HG02678 (cell line): ENCODE data around the gene CREB5.

ENCODE experiments used
- ATAC-seq: cut with Tn5 transposase; IDR thresholded peaks from one replicate; pipeline ENCODE4 v1.9.1; 2021; ENCODE audit warnings: mild to moderate bottlenecking, moderate library complexity; ENCODE audit not compliant: unreplicated experiment

Gene CREB5

GRCh38 chr7:28406192-28406591 is 6.1 kb upstream of the CREB5 start:
- ATAC-seq, result no peak

GRCh38 chr7:28407651-28408050 is 4.7 kb upstream of the CREB5 start:
- no peak for ATAC-seq

- ATAC-seq, result no peak
Measured at GRCh38 chr7:28408105-28408959, 4.0 kb upstream of the CREB5 start.

GRCh38 chr7:28408960-28409715 is 3.2 kb upstream of the CREB5 start:
- ATAC-seq, result no peak

GRCh38 chr7:28409716-28410627 is 2.3 kb upstream of the CREB5 start:
- ATAC-seq, result no peak

- no peak for ATAC-seq
Measured at GRCh38 chr7:28410628-28411531, 1.4 kb upstream of the CREB5 start.

- no peak for ATAC-seq
Measured at GRCh38 chr7:28413011-28413410, 693 bp downstream of the CREB5 start.

- ATAC-seq, result no peak
Measured at GRCh38 chr7:28414453-28414852, 2.1 kb downstream of the CREB5 start.

- ATAC-seq, result no peak
Measured at GRCh38 chr7:28417321-28417940, 5.1 kb downstream of the CREB5 start.

- ATAC-seq, result no peak
Measured at GRCh38 chr7:28418311-28418710, 6.0 kb downstream of the CREB5 start.

- no peak for ATAC-seq
Measured at GRCh38 chr7:28418966-28419365, 6.6 kb downstream of the CREB5 start.

- ATAC-seq, result no peak
Measured at GRCh38 chr7:28419716-28420115, 7.4 kb downstream of the CREB5 start.

- ATAC-seq, result no peak
Measured at GRCh38 chr7:28423112-28423511, 10.8 kb downstream of the CREB5 start.

GRCh38 chr7:28423918-28424514 is 11.7 kb downstream of the CREB5 start:
- no peak for ATAC-seq

- no peak for ATAC-seq
Measured at GRCh38 chr7:28425496-28425895, 13.2 kb downstream of the CREB5 start.

- ATAC-seq, result no peak
Measured at GRCh38 chr7:28427236-28427635, 14.9 kb downstream of the CREB5 start.

- no peak for ATAC-seq
Measured at GRCh38 chr7:28430616-28431015, 18.3 kb downstream of the CREB5 start.

GRCh38 chr7:28432105-28432504 is 19.8 kb downstream of the CREB5 start:
- no peak for ATAC-seq

GRCh38 chr7:28433039-28433438 is 20.7 kb downstream of the CREB5 start:
- ATAC-seq, result no peak
